Upper lobe of right lung (tissue), 1 donor: ENCODE measurements around the gene EPS8L1. TPM values are rescaled to one million over a fixed set of nuclear protein-coding genes. Genes with fewer than 3 reads are reported as not detected.

Experiments used
- ATAC-seq: fragments of 200-7000 bp; cut with Tn5 transposase; one replicate; pipeline ENCODE4 v1.9.1; 2020; ENCODE audit warnings: mild to moderate bottlenecking, moderate library complexity
- DNase-seq: peaks from one replicate; pipeline ENCODE4 v3.0.0-alpha.2; 2020
- H3K27ac ChIP-seq: fragments of 200-600 bp; one replicate; pipeline ENCODE4 v1.8.0; 2022
- H3K27me3 ChIP-seq: fragments of 200-600 bp; one replicate; pipeline ENCODE4 v1.8.0; 2022; ENCODE audit warnings: mild to moderate bottlenecking
- H3K36me3 ChIP-seq: fragments of 200-600 bp; one replicate; pipeline ENCODE4 v1.8.0; 2022
- H3K4me1 ChIP-seq: fragments of 200-600 bp; one replicate; pipeline ENCODE4 v1.8.0; 2022
- H3K4me3 ChIP-seq: fragments of 200-600 bp; one replicate; pipeline ENCODE4 v1.8.0; 2022; ENCODE audit warnings: mild to moderate bottlenecking
- H3K9me3 ChIP-seq: fragments of 200-600 bp; one replicate; pipeline ENCODE4 v1.8.0; 2022
- CTCF ChIP-seq: fragments of 200-600 bp; IDR thresholded peaks from one replicate; pipeline ENCODE4 v1.8.0; 2022; ENCODE audit warnings: antibody characterized with exemption
- intact Hi-C: fragments of 100-400 bp; cut with DNase I; formaldehyde crosslinking; loops from one replicate; pipeline ENCODE4 v1.11.0; 2022
- total RNA-seq: library from RNA; stranded (reverse); fragmentation: NEBNext Ultra II Directional; extraction: Animal tissue kit (Norgen Biotek cat#: 25700); gene quantifications from one replicate; pipeline ENCODE4 v1.2.1, GENCODE V29; 2021
- donor health status: DM: no; HTN: yes; CAD: no; lungs with severe emphysema.

Gene EPS8L1
- total RNA-seq, 1 donor from 2014 or later, result 35.6 TPM

- no peak for DNase-seq
- ATAC-seq, result no peak
- no peak for TF ChIP-seq CTCF
- Histone ChIP-seq H3K36me3 (peaks cover 28% of the 10 kb centered on the region), H3K27me3 (peaks cover 8% of the 10 kb centered on the region), H3K27ac (no peak overlapping the region), H3K4me1 (peaks cover 23% of the 10 kb centered on the region), H3K4me3 (no peak overlapping the region), H3K9me3 (no peaks in the 10 kb centered on the region)
- intact Hi-C loops, result no loop called here
These were observed 13.8 kb downstream of the EPS8L1 start for GRCh38 chr19:55089342-55089944.

GRCh38 chr19:55090564-55090963 is 14.9 kb downstream of the EPS8L1 start:
- peaks cover 8% of the 10 kb centered on the region for H3K27me3 ChIP-seq
- peaks cover 23% of the 10 kb centered on the region for H3K4me1 ChIP-seq
- peaks cover 38% of the 10 kb centered on the region for H3K36me3 ChIP-seq
- DNase-seq (no peak), ATAC-seq (no peak)
- no peak for TF ChIP-seq CTCF
- intact Hi-C loops, result no loop called here
- H3K4me3 ChIP-seq, result no peak overlapping the region
- H3K9me3 ChIP-seq, result no peaks in the 10 kb centered on the region
- H3K27ac ChIP-seq, result no peak overlapping the region

GRCh38 chr19:55091126-55091910 is 15.6 kb downstream of the EPS8L1 start:
- no peak for ATAC-seq
- Histone ChIP-seq H3K4me3 (no peak overlapping the region), H3K36me3 (peaks cover 38% of the 10 kb centered on the region), H3K27me3 (peaks cover 4% of the 10 kb centered on the region), H3K4me1 (peaks cover 22% of the 10 kb centered on the region), H3K9me3 (no peaks in the 10 kb centered on the region), H3K27ac (no peak overlapping the region)
- intact Hi-C loops, result no loop called here
- no peak for TF ChIP-seq CTCF
- no peak for DNase-seq

- no peak overlapping the region for H3K27ac ChIP-seq
- H3K27me3 ChIP-seq, result no peaks in the 10 kb centered on the region
- no peaks in the 10 kb centered on the region for H3K9me3 ChIP-seq
- DNase-seq, result no peak
- no peak for ATAC-seq
- intact Hi-C loops, result no loop called here
- no peak overlapping the region for H3K4me3 ChIP-seq
- peaks cover 38% of the 10 kb centered on the region for H3K36me3 ChIP-seq
- H3K4me1 ChIP-seq, result peaks cover 15% of the 10 kb centered on the region
- no peak for TF ChIP-seq CTCF
These were observed 16.3 kb downstream of the EPS8L1 start for GRCh38 chr19:55091955-55092354.

GRCh38 chr19:55092423-55093318 is 17.0 kb downstream of the EPS8L1 start:
- Histone ChIP-seq H3K4me3 (no peak overlapping the region), H3K4me1 (peaks cover 8% of the 10 kb centered on the region), H3K36me3 (peaks cover 38% of the 10 kb centered on the region), H3K27ac (no peak overlapping the region), H3K9me3 (no peaks in the 10 kb centered on the region), H3K27me3 (no peaks in the 10 kb centered on the region)
- ATAC-seq (no peak), DNase-seq (no peak)
- intact Hi-C loops, result no loop called here
- no peak for TF ChIP-seq CTCF
